DOHH2 (cell line): ENCODE data around the gene HEPHL1.

Source experiments
- H3F3A ChIP-seq: fragments of 200-600 bp; sonication (generic), shearing (Covaris generic); 2 replicates; pipeline ENCODE4 v1.6.0; 2016; ENCODE audit warnings: antibody characterized with exemption, mild to moderate bottlenecking; ENCODE audit not compliant: control insufficient read depth, insufficient read depth
- H3K27ac ChIP-seq: fragments of 200-600 bp; sonication (generic); 2 replicates; pipeline ENCODE4 v1.5.1; 2014; ENCODE audit warnings: low read depth, mild to moderate bottlenecking, low read length, moderate library complexity
- H3K27me3 ChIP-seq: fragments of 200-600 bp; sonication (generic); 2 replicates; pipeline ENCODE4 v1.6.1; 2014; ENCODE audit warnings: mild to moderate bottlenecking, low read length, mixed read lengths; ENCODE audit not compliant: control insufficient read depth
- H3K36me3 ChIP-seq: fragments of 200-600 bp; sonication (generic); 2 replicates; pipeline ENCODE4 v1.6.1; 2014; ENCODE audit warnings: mild to moderate bottlenecking, low read length, moderate library complexity, mixed read lengths; ENCODE audit not compliant: control insufficient read depth
- H3K4me1 ChIP-seq: fragments of 200-600 bp; sonication (generic); 2 replicates; pipeline ENCODE4 v1.6.1; 2014; ENCODE audit warnings: mild to moderate bottlenecking, low read length, mixed read lengths; ENCODE audit not compliant: control insufficient read depth
- H3K4me2 ChIP-seq: fragments of 200-600 bp; sonication (generic); 2 replicates; pipeline ENCODE4 v1.6.0; 2014; ENCODE audit warnings: mild to moderate bottlenecking, low read length, moderate library complexity
- H3K4me3 ChIP-seq: fragments of 200-600 bp; sonication (generic); 2 replicates; pipeline ENCODE4 v1.5.1; 2014; ENCODE audit warnings: mild to moderate bottlenecking, low read length, mixed read lengths
- H3K79me2 ChIP-seq: fragments of 200-600 bp; sonication (generic); 2 replicates; pipeline ENCODE4 v1.6.1; 2014; ENCODE audit warnings: mild to moderate bottlenecking, low read length, mixed read lengths; ENCODE audit not compliant: control insufficient read depth
- H3K9me2 ChIP-seq: fragments of 200-600 bp; sonication (generic); replicated peaks from 2 replicates; pipeline ENCODE4 v1.6.1; 2014; ENCODE audit warnings: mild to moderate bottlenecking, low read length, mixed read lengths; ENCODE audit not compliant: control insufficient read depth
- H3K9me3 ChIP-seq: fragments of 200-600 bp; sonication (generic); 2 replicates; pipeline ENCODE4 v1.6.1; 2014; ENCODE audit warnings: antibody characterized with exemption, low read length, mixed read lengths; ENCODE audit not compliant: control insufficient read depth, insufficient read depth
- H4K20me1 ChIP-seq: fragments of 200-600 bp; sonication (generic); 2 replicates; pipeline ENCODE4 v1.6.0; 2014; ENCODE audit warnings: low read depth, mild to moderate bottlenecking, antibody characterized with exemption, low read length, moderate library complexity; ENCODE audit not compliant: control insufficient read depth, insufficient read depth
- EZH2phosphoT487 ChIP-seq: fragments of 200-600 bp; sonication (generic); IDR thresholded peaks from 2 replicates; pipeline ENCODE4 v1.6.1; 2017; ENCODE audit warnings: borderline replicate concordance, mild to moderate bottlenecking, antibody characterized with exemption, low read length, moderate library complexity, mixed read lengths
- TF ChIP-seq, protein P1 (sequence below): fragments of 200-600 bp; sonication (generic); IDR thresholded peaks from one replicate; pipeline ENCODE4 v1.5.1; 2014; ENCODE audit warnings: antibody characterized with exemption, mild to moderate bottlenecking, low read depth, low read length; ENCODE audit not compliant: poor library complexity, severe bottlenecking

HEPHL1 gene

DNA sequence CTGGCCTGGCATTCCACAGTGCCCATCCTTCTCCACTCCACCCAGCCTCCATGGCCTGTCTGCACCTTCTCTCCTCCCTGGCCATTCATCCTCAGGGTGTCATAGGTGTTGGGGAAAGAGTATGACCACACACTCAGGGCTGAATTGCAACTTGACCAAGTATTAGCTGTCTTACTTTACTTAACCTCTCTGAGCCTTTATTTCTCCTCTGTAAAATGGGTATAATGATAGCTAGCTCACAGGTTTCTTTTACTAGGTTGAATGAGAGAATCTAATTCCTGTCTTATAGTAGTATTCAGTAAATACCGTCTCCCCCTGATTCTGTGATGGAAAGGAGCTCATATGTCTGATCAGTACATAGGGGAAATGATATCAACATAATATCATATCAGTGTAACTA, 123.5 kb downstream of the HEPHL1 start:
- Histone ChIP-seq H3K4me1 (no peaks in the 10 kb centered on the region), H3K27me3 (no peaks in the 10 kb centered on the region), H3K79me2 (peaks cover 56% of the 10 kb centered on the region), H3K27ac (no peak overlapping the region), H3K9me2 (no peaks in the 10 kb centered on the region), H3K4me3 (no peak overlapping the region), H3K4me2 (no peak overlapping the region), H3F3A (no peaks in the 10 kb centered on the region), H3K36me3 (no peaks in the 10 kb centered on the region), H4K20me1 (peaks cover 5% of the 10 kb centered on the region; the same call in 1 of the 2 replicates), H3K9me3 (no peaks in the 10 kb centered on the region)
- TF ChIP-seq, protein P1, sequence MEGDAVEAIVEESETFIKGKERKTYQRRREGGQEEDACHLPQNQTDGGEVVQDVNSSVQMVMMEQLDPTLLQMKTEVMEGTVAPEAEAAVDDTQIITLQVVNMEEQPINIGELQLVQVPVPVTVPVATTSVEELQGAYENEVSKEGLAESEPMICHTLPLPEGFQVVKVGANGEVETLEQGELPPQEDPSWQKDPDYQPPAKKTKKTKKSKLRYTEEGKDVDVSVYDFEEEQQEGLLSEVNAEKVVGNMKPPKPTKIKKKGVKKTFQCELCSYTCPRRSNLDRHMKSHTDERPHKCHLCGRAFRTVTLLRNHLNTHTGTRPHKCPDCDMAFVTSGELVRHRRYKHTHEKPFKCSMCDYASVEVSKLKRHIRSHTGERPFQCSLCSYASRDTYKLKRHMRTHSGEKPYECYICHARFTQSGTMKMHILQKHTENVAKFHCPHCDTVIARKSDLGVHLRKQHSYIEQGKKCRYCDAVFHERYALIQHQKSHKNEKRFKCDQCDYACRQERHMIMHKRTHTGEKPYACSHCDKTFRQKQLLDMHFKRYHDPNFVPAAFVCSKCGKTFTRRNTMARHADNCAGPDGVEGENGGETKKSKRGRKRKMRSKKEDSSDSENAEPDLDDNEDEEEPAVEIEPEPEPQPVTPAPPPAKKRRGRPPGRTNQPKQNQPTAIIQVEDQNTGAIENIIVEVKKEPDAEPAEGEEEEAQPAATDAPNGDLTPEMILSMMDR, result no peak
- TF ChIP-seq EZH2phosphoT487, result no peak

DNA sequence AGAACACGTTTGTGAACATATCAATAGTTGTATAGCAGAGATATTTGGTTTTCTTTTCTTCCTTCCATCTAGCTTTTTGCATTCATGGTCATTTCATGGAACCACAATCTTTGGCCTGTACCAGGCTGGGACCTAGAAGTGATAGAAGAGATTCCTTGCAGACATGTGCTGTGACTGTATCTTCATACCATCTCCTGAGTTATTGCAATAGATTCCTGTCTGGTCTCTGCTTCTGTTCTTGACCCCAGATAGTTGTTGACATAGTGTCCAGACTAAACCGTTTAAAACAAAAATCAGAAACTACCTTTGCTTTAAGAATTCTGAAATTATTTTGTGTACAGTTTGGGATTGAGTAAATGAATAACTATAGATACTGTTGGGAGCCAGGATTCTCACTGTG, 124.3 kb downstream of the HEPHL1 start:
- Histone ChIP-seq H3K9me2 (no peaks in the 10 kb centered on the region), H3K4me3 (no peak overlapping the region), H3K4me2 (no peak overlapping the region), H3K4me1 (peaks cover 1% of the 10 kb centered on the region), H3K36me3 (no peaks in the 10 kb centered on the region), H3K79me2 (peaks cover 52% of the 10 kb centered on the region), H3K9me3 (no peaks in the 10 kb centered on the region), H3K27ac (no peak overlapping the region), H4K20me1 (peaks cover 5% of the 10 kb centered on the region; the same call in 1 of the 2 replicates), H3F3A (no peaks in the 10 kb centered on the region), H3K27me3 (no peaks in the 10 kb centered on the region)
- TF ChIP-seq EZH2phosphoT487, result no peak
- TF ChIP-seq, protein P1, result no peak

DNA sequence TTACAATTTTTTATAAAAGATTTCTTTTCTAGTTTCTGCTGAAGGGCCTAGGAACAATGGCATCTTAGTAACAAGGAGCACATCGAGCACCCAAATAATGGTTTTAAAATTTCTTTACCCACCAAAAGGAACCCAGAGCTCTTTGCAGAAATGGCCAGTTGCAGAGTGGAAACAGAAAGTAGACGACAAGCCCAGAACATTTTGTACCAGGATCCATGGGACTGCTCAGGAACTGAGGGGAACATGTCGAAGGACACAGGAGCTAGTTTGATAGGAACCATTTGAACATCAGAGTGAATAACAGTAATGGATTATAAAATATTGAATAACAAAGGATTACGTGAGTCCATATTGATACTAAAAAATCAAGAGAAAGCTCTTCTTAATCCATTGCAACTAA, 124.8 kb downstream of the HEPHL1 start:
- Histone ChIP-seq H3K4me2 (no peak overlapping the region), H3K27ac (no peak overlapping the region), H3K4me1 (peaks cover 6% of the 10 kb centered on the region), H3K36me3 (no peaks in the 10 kb centered on the region), H3K9me2 (no peaks in the 10 kb centered on the region), H3F3A (no peaks in the 10 kb centered on the region), H3K9me3 (no peaks in the 10 kb centered on the region), H3K79me2 (peaks cover 53% of the 10 kb centered on the region), H3K27me3 (no peaks in the 10 kb centered on the region), H4K20me1 (peaks cover 5% of the 10 kb centered on the region; the same call in 1 of the 2 replicates), H3K4me3 (no peak overlapping the region)
- no peak for TF ChIP-seq EZH2phosphoT487
- TF ChIP-seq, protein P1, result no peak
